GM23248 (cell line): ENCODE data around the gene FRS2.

Source experiments
- EZH2 ChIP-seq: fragments of 200-600 bp; sonication (generic); IDR thresholded peaks from 2 replicates; pipeline ENCODE4 v1.6.1; 2018; ENCODE audit warnings: antibody characterized with exemption, mild to moderate bottlenecking; ENCODE audit not compliant: insufficient read depth, poor library complexity, severe bottlenecking
- EZH2phosphoT487 ChIP-seq: fragments of 200-600 bp; sonication (generic); IDR thresholded peaks from 2 replicates; pipeline ENCODE4 v1.6.1; 2018; ENCODE audit warnings: antibody characterized with exemption, moderate library complexity, mild to moderate bottlenecking, low read depth; ENCODE audit not compliant: insufficient read depth

GRCh38 chr12:69608114-69608513 lies 137.9 kb downstream of the FRS2 start:
- TF ChIP-seq EZH2: no peak
- TF ChIP-seq EZH2phosphoT487: no peak
